GM18873 (cell line): ENCODE data around the gene ANKFY1.

Experiments
- ATAC-seq: cut with Tn5 transposase; IDR thresholded peaks from one replicate; pipeline ENCODE4 v1.9.1; 2021; ENCODE audit warnings: mild to moderate bottlenecking, moderate library complexity, moderate number of reproducible peaks; ENCODE audit not compliant: unreplicated experiment, low FRiP score

Gene ANKFY1

DNA sequence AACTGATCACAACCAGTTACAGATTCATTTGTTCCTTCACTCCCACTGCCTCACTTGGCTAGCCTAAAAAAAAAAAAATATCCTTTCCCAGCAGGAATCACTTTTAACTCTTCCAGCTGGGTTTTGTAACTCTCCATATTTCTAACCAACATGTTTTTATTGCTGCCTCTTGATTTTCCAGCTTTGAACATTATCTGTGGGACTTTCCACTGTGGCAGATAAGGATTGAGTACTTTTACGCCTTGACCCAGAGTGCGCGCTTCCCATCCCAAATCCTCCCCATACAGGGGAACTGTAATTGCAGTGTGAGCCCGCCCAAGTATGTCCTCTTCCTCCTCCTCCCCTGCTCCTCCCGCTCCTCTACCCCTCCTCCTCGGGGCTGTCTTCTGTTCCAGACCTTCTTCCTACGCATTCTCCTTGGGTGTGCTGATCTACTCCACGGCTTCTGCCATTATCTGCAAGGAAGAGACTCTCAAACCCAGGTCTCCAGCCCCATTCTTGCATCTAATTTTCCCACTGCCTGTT is 77.4 kb downstream of the ANKFY1 start:
- no peak for ATAC-seq

GRCh38 chr17:4185656-4186055 is 78.1 kb downstream of the ANKFY1 start:
- ATAC-seq, result no peak

DNA sequence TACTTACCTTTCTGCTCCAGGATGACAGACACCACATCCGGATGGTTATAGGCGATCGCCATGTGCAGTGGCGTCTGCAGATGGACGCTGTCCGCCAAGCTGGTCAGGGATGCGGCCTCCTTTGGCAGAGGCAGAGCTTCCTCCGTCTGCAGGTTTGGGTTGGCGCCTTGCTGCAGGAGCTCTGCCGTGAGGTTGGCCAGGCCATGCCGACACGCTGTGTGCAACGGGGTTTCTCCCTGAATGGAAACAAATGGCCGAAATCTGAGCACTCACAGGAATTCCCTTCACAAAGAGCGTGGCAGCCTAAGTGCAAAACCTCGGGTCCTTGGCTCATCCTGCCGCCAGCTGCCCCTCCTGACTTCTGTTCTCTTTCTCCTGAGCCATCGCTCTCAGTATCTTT is 79.0 kb downstream of the ANKFY1 start:
- ATAC-seq, result no peak

DNA sequence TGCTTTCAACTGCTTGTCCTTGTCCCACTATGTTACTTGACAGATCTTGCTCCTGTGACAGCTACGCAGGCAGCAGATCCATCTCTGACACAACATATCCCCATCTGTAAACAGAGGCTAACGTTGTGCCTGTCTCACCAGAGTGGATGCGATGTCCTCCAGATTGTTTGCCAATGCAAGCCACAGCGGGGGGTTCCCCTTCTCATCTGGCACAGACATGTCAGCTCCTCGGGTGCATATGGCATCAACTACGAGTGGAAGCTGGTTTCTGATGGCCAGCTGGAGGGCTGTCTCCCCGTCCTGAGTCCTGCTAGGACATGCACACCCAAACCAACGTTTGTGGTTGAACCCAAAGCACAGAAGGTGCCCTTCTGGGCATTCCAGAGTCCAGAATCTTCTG is 81.7 kb downstream of the ANKFY1 start:
- no peak for ATAC-seq

DNA sequence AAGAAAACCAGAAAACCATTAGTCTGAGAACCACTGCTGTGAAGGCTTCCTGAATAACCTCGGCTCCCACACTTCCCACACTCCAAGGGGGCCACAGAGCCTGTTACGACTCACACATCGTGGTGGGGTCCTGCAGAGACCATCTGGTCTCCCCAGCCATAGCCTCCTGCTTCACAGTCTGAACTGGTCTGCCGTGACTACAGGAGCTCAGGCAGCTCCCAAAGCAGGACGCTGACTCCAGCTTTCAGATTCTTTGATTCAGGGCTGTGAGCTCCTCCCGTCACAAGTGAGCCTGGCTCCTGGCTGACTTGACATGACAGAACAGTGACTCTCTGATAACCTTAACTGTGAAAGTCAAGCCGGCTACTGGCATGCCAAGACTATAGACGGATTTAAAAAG is 83.0 kb downstream of the ANKFY1 start:
- ATAC-seq, result no peak

- no peak for ATAC-seq
These were observed 84.7 kb downstream of the ANKFY1 start for GRCh38 chr17:4179071-4179470.

DNA sequence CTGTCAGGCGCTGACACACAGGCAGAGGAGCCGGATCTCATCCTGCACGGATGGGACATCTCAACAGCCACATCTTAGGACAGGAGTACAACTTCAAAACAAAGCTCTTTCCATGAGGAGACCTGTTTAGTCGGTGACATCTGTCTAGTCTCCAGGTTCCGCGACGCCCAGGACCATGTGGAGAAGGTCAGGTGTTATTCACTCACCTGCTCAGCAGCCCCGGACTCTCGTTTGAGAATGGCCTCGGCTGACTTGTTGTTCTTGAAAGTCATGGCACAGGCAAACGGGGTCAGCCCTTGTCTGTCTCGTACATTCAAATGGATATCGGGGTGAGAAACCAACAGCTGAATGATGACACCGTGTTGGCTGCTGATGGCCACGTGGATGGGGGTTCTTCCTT is 85.1 kb downstream of the ANKFY1 start:
- no peak for ATAC-seq

- ATAC-seq, result no peak
These were observed 86.0 kb downstream of the ANKFY1 start for GRCh38 chr17:4177806-4178205.

GRCh38 chr17:4176808-4177472 is 86.8 kb downstream of the ANKFY1 start:
- ATAC-seq, result no peak

DNA sequence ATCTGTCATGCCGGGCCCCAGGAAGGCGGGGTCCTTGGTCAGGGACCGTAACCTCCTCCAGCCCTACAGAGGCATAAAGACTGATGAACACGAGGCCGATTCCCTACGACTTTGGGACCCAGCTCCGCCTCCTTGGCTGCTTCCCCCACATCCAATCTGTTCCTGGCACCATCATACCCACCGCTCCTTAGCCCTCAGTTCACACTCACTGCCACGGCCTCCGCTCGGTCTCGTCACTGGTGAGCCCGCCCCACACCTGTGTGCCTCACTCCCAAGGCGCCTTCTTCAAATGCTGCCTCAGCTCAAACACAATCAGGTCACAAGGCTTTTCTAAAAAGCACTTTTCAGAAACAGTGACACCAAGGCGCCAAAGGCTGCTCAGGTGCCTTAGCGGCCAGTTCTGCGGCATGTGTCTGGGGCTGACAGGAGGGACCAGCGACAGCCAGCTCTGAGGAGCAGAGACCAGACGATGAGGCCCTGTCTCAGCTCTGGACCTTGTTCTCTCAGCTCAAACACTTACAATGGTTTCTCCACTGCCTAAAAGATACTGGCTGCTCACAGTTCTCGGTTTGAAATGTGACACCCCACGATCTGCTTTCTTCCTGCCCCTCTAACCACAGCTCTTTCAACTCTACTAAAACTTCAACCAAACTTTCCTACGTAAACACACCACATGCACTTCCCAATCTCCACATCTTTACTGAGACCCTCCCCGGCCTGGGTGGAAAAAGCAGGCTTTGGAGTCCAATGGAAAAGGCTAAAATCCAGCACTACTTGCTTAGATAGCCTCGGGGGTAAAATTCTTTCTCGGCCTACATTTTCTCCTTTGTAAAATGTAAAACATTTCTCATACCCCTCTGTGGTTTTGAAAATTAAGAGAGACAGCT is 87.6 kb downstream of the ANKFY1 start:
- ATAC-seq, result no peak

GRCh38 chr17:4174556-4174955 is 89.2 kb downstream of the ANKFY1 start:
- no peak for ATAC-seq

GRCh38 chr17:4173781-4174180 is 90.0 kb downstream of the ANKFY1 start:
- ATAC-seq, result no peak

GRCh38 chr17:4172356-4172755 is 91.4 kb downstream of the ANKFY1 start:
- no peak for ATAC-seq

DNA sequence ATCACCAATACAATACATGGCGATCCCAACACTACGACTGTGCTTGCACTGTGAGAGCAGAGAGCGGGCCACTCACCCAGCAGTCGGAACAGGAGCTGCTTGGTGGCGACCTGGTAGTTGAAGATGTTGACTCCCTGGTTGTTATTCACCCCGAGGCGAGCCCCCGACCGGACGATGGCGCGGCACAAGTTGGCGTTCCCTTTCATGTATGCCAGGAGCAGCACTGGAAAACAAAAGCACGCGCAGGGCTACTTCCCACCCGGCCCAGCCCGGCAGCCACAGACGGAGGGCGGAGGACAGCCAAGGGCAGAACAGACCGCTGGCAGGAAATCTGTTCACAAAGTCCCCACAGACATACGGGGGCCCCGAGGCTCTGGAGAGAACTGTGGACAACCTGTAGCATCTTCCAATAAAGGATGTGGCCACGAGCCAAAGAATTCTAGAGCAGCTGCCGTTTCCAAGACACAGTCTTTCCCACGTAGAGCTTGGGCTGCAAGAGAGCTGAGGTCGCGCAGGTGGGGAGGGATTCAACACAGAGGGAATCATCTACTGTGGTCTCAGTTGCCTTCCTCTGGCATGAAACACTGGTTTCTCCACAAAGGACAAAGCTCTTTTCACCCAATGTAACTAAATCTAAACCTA is 93.0 kb downstream of the ANKFY1 start:
- ATAC-seq, result no peak

- no peak for ATAC-seq
These were observed 96.0 kb downstream of the ANKFY1 start for GRCh38 chr17:4167786-4168185.

DNA sequence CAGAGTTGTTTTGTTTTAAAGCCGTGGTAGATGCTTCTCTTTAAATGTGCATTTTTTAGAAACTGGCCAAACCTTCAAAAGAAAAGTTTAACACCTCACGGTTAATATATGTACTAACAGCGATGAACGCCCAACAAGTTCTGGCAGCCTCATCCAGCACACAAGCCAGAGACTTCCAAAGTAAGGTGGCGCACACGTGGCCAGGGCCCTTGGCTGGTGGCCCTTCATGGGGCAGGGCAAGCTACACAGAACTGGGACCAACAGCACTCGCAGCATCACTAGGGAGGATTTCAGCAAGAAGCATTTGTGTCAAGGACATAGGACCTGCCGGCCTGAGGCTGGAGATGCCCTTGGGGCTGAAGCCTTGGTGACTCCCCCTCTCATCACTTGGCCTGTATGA is 97.4 kb downstream of the ANKFY1 start:
- ATAC-seq, result no peak

GRCh38 chr17:4165301-4166010 is 98.3 kb downstream of the ANKFY1 start:
- ATAC-seq, result no peak

- ATAC-seq, result no peak
These were observed 99.8 kb downstream of the ANKFY1 start for GRCh38 chr17:4163951-4164350.

DNA sequence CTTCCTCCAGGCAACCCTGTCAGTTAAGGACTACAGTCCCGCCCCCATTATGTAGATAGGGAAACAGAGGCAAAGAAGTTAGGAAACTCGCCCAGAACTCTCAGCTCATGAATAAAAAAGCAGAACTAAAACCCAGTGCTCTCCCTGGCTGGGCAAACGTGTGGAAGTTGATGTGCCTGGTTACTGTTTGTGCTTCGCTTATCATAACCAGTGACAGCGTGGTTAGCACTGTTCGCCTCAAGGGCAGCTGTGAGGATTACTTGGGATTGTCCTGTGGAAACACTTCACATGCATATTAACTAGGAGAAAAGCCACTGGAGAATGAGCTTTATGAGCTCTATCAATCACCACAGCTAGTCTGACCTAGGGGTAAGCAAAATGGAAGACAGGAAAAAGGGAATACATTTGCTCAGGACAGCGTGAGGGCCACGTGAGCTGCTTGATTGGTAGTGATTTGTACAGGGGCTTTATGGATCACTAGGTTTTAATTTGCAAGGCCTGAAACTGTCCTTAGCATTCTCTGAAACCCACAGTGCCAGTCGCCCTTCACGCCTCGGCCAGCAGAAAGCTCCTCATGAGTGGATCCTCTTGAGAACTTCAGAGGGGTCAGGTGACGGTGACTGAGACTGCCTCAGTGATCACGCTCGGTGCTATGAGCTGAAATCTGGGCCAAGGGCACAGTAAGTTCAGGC is 100.9 kb downstream of the ANKFY1 start:
- no peak for ATAC-seq

DNA sequence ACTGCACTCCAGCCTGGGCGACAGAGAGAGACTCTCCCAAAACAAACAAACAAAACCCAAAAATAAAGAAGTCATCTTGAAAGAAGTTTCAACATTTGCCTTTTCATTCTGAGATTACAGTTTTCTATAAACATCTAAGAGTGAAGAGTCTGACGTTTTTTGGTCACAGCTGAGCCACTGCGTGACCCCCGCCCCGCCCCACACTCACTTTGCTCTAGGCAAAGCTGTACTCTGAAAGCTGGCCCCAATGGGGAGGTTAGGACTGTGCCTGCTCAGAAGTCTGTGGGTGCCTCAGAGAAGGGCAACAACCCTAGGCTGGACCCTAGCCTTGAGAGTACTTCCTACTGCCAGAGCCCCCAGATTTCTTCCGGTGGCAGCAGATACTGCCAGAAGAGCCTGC is 101.5 kb downstream of the ANKFY1 start:
- ATAC-seq, result no peak
